Measurements from ENCODE around the gene TUSC2.
A peak's percentile ranks its signal among the peaks of the same experiment; 100 is the strongest.

The TUSC2 gene

DNA sequence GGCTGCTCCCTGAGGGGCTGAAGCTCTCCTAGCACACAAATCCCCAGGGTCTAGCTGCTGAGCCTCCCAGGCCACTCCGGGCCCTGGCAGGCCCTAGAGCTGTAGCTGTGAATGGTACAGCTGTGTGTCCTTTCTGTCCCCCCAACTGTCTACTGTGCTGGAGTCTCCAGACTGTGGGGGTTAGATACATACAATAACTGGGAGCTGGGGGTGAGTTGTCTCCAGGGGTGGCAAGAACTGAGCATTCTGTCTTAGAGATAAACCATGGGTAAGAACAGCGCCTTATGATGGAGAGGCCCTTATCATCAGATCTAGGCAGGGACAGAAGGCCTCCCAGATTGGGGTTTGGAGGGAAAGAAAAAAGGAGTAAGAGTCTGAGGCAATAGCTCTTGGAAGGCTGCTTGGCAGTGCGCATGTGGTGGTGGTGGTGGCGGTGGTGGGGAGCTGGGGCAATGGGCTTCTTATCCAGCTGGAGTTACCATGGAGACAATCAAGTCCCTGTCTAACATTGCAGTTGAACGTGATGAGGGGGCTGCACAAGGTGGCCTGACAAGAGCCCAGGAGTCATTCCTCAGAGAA, 26.3 kb upstream of the TUSC2 start:
- no peak for DNase-seq

DNA sequence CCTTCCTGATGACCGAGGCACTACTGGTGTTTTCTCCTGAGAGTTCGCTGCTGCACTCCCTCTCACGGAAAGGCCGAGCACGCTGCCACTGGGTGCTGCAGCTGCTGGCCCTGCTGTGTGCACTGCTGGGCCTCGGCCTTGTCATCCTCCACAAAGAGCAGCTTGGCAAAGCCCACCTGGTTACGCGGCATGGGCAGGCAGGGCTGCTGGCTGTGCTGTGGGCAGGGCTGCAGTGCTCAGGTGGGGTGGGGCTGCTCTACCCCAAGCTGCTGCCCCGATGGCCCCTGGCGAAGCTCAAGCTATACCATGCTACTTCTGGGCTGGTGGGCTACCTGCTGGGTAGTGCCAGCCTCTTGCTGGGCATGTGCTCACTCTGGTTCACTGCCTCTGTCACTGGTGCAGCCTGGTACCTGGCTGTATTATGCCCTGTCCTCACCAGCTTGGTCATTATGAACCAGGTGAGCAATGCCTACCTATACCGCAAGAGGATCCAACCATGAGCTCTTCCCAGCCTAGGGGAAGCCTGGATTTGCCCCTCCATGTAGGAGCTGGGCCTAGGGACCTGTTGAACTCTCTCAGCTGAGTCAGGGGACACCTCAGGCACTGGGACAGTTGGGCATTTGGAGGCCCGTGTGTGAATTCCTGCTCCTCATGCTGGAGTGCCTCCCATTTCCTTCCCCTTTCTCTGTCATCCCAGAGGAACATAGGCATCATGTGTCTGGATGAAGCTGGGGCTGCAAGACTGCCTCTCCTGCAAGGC, 25.4 kb upstream of the TUSC2 start:
- no peak for DNase-seq

DNA sequence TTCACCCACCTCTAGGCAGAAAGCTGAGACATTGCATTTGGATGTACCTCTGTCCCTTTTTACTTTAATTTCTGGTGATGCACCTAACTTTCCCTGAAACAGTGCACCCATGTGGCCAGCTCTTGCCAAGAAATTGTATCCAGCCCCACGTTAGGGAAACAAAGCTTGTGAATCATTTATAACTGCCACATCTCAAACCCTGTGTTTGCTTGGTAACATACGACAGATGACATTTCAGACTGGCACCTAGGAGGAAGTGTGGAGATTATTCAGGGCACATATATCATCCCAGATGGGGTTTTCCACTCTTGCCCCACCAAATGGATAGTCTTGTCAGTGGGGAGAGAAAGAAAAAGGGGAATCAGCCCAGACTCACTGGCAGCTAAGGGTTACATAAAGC, 24.8 kb upstream of the TUSC2 start:
- DNase-seq, result no peak

DNA sequence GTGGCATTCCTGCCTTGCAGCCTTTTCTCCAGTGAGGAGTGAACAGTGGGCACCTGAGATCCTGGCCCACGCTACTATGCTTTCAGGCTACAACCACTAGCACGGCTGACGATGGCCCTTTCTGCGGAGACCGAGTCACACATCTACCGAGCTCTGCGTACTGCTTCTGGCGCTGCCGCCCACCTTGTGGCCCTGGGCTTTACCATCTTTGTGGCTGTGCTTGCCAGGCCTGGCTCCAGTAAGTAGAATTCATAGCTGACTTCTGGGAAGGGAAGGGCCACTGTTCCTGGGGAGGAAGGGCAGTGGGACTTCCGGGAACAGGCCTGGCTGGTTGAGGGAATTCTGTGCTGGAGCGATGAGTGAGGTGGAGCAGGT, 23.3 kb upstream of the TUSC2 start:
- no peak for DNase-seq

DNA sequence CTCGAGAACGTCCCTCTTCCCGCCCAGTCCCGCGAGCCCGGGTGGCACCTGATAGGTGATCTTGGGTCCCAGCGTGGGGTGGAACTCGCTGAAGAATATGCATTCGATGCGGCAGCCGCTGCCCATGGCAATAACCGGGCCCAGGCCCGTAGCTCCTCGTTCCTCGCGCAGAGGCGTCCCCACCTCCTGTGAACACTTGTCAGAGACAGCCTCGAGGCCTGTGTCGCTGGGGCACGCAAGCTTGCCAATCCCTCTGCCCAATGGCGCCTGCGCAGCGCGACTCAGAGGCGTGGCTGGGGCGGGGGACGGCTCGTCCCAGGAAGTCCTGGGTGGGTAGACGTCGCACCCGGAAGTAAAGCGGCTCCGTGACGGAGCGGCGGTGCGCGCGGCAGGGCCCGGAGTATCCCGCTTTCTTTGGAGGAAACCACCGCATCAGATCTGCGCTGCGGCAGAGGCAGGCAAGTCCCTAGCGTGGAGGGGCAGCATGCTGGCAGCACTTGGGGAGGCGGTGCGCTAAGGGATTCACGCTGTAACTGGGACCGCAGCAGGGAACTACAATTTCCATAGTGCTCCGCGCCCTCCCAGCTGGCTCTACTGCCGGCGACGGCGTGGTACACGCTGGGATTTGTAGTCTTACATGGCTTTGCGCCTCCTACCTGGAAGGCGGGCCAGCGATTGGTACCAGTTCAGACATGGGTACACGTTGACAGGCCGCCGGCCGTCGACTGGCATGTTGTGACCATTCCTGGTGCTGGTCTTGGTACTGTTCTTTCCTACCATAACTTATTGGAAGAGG, 22.7 kb upstream of the TUSC2 start, which contains the start of the genes CYB561D2 and NPRL2:
TSS of gene CYB561D2 (plus strand) at position 336 of the 796 bp plus-strand sequence. CDS start 572 bp downstream, outside the sequence.
TSS of gene NPRL2 (minus strand) at position 249 of the 796 bp plus-strand sequence. CDS start at position 126, 123 bp downstream.
- peak; percentile 100 for DNase-seq

DNA sequence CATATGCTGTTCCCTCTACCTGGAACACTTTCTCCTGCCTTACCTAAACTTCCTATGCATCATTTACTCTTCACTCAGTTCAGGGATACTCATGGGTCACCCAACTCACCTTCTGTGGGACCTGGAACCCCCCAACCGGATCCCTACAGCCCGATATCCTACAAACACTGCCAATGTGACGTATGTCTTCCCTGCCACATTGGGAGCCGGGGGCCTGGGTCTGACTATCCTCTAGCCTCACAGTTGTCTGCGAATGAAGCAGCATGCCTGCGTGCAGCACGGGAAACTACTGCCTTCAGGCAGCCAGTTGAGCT, 22.1 kb upstream of the TUSC2 start:
- DNase-seq, result no peak

DNA sequence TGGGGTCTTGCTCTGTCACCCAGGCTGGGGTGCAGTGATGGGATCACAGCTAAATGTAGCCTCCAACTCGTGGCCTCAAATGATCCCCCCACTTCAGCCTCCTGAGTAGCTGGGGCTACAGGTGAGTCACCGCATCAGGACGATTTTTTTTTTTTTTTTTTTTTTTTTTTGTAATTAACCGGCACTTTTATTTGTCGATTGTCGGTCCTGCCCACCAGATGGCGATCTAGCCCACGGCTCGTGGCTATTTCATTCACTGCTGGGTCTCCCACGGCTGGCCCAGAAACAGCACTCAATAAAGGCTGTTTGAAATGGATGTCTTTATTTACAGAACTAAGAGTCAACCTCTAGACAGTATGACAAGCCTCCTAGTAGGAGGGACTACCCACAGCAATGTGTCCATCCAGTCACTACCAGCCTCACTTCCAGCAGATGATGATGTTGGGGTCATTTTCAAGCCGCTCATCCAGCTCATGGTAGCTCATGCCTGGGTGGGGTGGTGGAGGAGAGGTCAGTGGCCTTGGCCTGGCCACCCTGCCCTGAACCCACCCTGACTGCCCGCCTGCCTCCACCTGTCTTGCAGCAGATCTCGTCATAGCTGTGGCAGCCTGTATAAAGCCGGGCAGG, 19.3 kb upstream of the TUSC2 start:
- DNase-seq, result peak; percentile 92

DNA sequence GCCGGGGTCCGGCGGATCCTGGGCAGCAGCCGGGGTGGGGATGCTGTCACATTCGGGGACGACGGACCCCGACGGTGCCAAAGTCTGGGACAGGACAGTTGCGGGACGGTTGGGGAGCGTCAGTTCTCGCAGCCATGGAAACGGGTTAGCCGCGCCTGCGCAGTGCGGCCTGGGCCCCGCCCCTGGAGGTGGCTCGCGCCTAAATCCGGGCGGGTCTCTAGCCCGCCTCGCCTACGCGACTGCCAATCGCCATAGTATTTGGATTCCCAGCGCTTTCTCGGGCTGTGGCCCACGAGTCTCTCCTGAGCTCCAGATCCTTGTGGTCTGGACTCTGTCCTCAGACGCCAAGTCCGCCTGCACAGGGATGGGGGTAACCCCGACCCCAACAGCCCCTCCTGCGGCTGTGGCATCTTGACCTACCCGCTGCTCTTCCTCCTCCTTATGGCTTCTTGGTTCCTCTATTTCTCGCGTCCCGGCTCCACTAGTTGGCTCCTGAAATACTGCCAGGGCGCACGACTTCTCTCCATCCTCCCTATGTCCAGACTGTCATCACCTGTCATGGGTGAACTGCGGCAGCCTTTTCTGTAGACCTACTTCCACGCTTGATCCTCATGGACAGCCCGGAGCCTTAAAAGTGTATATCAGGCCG, 17.7 kb upstream of the TUSC2 start, which contains the start of gene ZMYND10:
TSS of gene ZMYND10 (minus strand) at position 147 of the 649 bp plus-strand sequence. CDS start 153 bp downstream, outside the sequence.
- peak; percentile 91 for DNase-seq

DNA sequence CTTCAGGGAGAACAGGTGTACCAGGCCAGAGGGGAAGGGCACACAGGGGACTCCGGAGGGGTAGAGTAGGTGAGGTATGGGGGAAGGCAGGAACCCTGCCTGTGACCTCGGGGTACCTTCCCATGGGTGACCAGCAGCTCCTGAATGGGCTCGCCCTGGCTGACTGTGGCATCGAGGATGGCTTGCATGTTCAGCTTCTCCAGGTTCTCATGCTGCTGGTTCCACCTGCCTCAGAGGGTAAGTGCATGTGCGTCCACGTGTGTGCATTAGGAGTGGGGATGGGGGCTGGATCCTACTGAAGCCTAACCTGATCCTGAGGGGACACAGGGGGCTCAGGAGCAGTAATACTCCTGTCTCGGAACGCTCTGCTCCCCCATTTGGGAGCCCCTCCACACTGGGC, 17.0 kb upstream of the TUSC2 start:
- DNase-seq, result no peak

DNA sequence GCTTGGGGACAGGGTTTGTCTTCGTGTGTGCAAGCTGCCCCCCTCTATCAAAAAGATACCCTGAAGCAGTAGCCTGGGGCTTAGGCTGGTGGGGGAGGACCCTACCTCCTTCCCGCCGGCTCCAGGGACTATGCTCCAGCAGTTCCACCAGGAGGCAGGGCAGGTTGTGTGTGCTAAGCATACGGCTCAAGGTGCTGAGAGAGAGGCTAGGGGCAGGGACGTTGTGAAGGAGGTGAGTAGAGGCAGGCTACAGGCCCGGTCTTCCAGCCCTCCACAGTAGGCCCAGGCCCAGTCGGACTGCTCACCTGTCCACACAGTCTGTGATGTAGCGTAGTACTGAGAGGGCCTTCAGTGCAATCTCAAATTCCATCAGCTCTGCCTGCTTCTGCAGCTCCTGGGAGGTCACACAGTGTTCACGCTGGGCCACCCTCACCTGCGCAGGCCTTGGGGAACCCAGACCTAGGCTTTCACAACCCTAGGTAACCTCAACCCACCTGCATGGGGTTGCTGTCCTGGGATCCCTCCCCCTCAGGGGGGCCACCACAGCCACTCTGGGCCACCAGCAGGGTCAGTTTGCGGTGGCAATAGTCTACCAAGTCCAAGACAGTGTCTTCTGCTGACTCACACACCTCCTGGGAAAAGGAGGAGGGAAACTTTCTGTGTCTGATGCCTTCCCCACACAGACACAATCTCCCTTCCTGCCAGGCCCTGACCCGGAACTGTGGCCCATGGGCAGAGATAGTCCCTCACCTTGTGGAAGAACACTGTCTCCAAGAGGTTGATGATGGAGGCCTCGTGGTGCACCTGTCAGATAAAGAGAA, 15.0 kb upstream of the TUSC2 start:
- no peak for DNase-seq

DNA sequence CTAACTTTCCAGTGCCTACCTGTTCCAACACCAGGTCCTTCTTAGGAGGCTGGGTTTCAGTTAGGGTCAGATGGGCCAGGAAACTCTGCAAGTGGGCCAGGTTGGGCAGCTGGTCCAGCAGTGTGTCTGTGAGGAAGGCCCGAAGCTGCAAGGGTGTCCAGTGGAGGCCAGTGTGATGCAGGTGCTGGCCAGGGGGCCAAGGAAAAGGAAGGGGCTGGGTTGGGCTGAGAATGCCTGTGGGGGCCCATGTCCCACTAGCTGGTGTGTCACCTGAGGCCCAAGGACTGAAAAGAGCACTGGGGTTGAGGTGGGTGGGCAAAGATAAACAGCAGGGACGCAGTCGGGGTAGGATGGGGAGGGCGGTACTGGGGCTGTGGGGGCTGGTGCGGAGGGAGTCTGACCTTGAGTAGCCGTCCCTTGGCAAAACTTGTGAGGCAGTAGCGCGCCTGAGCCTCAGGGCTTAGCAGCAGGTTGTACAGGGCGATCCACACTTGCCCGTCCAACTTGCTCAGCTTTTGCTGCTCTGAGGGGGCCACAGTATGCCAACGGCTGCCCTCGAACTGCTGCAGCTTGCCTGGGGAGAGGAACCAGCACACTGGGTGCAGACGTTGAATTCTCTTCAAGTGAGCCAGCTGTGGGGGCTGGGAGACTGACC, 14.1 kb upstream of the TUSC2 start:
- DNase-seq, result no peak

DNA sequence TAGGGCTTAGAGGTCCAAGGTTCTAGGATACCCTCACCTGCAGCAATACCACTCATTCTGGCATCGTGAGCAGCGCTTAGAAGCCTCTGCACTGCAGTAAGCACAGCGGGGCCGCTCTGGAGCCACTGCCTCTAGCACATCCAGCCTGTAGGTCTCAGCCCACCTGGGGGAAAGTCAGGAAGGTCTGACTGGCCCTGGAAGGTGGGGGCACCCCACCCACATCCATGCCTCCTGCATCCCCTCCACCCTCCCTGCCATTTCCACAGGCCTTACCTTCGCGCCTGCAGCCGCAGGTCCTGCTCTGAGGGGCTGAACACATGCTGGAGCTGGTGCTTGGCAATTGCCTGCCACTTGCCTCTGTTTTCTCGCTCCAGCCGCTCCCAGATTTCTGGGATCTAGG, 13.5 kb upstream of the TUSC2 start:
- no peak for DNase-seq

DNA sequence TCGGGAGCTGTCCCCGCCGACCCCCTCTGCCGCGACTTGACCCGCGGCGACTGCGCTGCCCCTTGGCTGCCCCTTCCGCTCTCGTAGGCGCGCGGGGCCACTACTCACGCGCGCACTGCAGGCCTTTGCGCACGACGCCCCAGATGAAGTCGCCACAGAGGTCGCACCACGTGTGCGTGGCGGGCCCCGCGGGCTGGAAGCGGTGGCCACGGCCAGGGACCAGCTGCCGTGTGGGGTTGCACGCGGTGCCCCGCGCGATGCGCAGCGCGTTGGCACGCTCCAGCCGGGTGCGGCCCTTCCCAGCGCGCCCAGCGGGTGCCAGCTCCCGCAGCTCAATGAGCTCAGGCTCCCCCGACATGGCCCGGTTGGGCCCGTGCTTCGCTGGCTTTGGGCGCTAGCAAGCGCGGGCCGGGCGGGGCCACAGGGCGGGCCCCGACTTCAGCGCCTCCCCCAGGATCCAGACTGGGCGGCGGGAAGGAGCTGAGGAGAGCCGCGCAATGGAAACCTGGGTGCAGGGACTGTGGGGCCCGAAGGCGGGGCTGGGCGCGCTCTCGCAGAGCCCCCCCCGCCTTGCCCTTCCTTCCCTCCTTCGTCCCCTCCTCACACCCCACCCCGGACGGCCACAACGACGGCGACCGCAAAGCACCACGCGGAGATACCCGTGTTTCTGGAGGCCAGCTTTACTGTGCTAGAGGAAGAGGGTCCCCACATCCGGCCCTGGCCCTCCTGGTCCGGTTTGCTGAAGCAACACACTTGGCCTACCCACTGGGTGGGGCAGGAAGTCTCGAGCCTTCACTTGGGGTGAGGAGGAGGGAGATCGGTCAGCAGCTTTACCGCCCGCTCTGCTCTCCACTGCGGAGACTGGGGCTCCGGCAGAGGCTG, 12.7 kb upstream of the TUSC2 start, which contains the start of gene RASSF1:
TSS of gene RASSF1 (minus strand) at position 389 of the 882 bp plus-strand sequence. CDS start at position 358, 31 bp downstream.
- peak; percentile 87 for DNase-seq

DNA sequence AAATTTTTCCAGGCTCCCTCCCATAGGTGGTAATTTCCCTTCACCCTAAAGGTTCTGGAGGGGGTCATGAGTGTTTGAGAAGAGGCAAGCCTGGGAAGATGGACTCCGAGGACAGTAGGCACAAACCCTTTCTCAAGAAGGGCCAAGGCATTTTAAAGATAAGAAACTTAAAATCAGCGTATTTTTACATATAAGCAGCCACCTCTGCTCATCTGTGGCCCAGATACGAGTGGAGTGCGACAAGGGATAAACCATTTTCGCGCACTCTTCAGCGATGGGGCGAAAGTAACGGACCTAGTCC, 12.1 kb upstream of the TUSC2 start:
- DNase-seq, result no peak

DNA sequence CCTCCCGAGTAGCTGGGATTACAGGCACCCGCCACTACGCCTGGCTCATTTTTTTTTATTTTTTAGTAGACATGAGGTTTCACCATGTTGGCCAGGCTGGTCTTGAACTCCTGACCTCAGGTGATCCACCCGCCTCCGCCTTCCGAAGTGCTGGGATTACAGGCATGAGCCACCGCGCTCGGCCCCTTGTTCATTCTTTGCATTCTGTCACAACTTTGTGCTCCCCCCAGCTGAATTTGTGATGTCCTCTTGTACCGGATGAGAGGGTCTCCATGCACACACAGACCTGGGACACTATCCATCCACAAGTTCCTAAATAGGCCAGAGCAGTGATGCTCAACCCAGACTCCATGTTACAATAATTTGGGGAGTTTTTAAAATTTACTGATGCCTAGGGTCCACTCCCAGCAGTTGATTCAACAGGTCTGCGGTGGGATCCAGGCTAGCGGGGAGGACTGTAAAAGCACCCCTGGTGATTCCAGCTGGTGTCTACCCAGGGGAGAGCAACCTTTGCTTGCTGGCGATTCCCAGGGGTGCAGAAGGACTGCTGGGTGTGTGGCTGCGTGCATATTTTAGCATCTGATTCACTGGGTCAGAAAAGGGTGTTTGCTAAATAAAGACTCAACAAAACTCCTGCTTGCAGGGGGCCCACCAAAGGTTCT, 11.6 kb upstream of the TUSC2 start:
- DNase-seq, result no peak

DNA sequence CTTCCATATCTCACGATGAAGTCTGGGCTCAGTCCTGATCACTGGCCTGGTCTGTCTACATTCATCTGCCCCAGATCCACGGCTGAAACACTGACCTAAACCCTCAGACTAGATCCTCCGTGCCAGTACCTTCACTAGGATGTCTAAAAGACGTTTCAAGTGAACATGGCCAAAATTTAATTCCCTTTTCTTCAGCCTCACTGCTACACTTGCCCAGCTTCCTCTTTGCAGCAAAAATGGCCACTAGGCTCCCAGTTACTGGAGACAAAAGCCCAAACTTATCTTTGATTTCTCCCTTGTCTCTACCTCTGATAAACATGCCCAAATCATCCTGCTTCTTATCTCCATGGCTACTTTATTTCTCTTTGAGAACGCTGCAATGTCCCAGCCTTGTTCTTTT, 10.9 kb upstream of the TUSC2 start:
- no peak for DNase-seq

DNA sequence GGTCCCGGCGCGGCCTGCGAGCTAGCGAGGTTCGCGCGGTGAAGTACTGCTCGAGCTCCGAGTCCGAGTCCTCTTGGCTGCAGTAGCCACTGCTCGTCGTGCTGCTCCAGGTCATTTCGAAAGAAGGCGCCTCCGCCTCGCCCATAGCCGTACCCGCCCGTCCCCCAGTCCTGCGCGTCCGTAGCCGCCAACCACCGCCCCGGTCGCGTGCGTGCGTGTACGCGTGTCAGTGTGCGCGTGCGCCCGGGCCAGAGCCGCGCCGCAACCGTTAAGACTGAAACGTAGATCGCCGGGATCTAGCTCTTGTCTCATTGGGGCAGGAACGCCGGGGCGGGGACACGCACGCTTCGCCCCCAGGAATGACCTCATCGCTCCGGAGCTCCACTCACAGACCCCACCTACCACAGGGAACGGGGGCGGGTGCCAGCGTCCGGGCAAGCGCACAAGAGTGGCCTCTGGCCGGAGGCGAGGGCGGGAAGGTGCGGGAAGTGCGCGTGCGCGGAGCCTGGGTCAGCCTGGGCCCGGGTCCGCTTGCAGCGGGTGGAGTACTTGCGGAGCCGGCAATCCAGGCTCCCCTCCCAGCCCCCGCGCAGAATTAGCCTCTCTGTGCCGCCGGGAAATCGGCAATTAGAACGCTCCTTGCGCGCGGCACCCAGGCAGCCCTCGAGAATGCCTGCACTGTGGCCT, 9.3 kb upstream of the TUSC2 start:
- DNase-seq, result peak; percentile 98

DNA sequence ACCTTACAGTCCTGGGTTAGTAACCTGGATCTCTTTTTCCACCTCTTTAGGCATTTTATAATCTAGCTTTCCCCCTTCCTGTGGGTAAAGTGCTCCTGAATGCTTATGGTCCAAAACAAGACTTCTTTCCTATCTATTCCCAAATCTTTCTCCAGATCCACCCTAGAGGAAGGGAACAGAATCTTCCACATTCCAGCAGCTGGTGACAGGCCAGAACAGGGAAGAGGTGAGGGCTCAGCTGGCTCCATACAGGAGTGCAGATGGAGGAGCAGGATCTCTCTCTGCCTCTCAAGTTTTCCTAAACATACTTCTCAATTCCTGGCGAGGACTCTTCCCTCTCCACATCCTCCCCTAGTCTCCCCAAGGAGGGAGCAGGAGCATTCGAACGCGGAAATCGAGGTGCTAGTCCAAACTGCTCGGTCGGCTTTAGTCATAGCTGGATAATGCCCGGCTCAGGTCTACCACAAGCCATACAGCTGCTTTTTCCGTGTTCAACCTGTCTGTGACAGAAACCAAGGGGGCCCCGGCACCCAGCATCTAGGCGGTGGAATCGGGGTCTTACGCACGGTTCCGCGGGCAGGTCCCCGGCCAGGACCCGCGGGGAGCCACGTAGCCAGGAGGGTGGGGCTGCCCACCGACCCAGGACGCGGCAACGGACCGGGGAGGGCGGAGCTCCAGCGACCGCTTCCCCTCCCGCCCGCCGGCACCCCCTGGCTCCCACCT, 8.6 kb upstream of the TUSC2 start:
- no peak for DNase-seq

Measured in activated effector memory CD4-positive, alpha-beta T cell treated with anti-CD3 and anti-CD28 coated beads, Interleukin-2, amount 50 U/mL, for 16 hours (primary cell).